ENCODE results near the gene TMEM120A. TPM values are rescaled to one million over a fixed set of nuclear protein-coding genes. Genes with fewer than 3 reads are reported as not detected.
"Not testable (repeated sequence)": the region's sequence is repeated elsewhere in the genome, so short reads cannot be mapped to it uniquely, and the experiment has no call there.

The TMEM120A gene
- total RNA-seq, 2 donors from 2014 or later: 22.1 to 35.0 TPM

GRCh38 chr7:76023002-76023401, 28.6 kb upstream of the TMEM120A start:
- no peak overlapping the region for H3K27ac ChIP-seq
- ATAC-seq (no peak), DNase-seq (peak in 1 of 4 donors; percentile 32)
- 57 to 71% methylated on average over 4 of the region's 4 CpGs for WGBS, 2 donors
- H3K36me3 ChIP-seq (replicated peaks in 1 of 2; ENCODE audit: insufficient read depth in 1 of 2, low read depth in 2 of 2): peaks cover 0 to 5% of the 10 kb centered on the region in 2 donors
- intact Hi-C loops (cut with DNase I): no loop called here
- H3K4me3 ChIP-seq: no peak overlapping the region
- TF ChIP-seq POLR2A (IDR thresholded peaks at IDR 0.05) (no peak), CTCF (IDR thresholded peaks at IDR 0.05) (no peak)
- no peaks in the 10 kb centered on the region for H3K27me3 ChIP-seq
- no peaks in the 10 kb centered on the region for H3K9me3 ChIP-seq
- H3K4me1 ChIP-seq: no peaks in the 10 kb centered on the region

GRCh38 chr7:76022026-76022780, 27.8 kb upstream of the TMEM120A start:
- Histone ChIP-seq H3K36me3 (replicated peaks in 1 of 2; ENCODE audit: insufficient read depth in 1 of 2, low read depth in 2 of 2) (peaks cover 0 to 5% of the 10 kb centered on the region in 2 donors), H3K27ac (no peak overlapping the region), H3K27me3 (no peaks in the 10 kb centered on the region), H3K4me1 (no peaks in the 10 kb centered on the region), H3K9me3 (no peaks in the 10 kb centered on the region), H3K4me3 (no peak overlapping the region)
- DNase-seq (no peak), ATAC-seq (no peak)
- WGBS, 2 donors: 89 to 95% methylated on average over 6 to 7 of the region's 7 CpGs
- TF ChIP-seq CTCF (IDR thresholded peaks at IDR 0.05) (no peak), POLR2A (IDR thresholded peaks at IDR 0.05) (no peak)
- intact Hi-C loops (cut with DNase I): no loop called here

- H3K4me1 ChIP-seq: no peaks in the 10 kb centered on the region
- ATAC-seq: peak; percentile 86
- DNase-seq: peak; percentile 75 to 84 (median 80)
- peaks cover 0 to 5% of the 10 kb centered on the region in 2 donors for H3K36me3 ChIP-seq (replicated peaks in 1 of 2; ENCODE audit: insufficient read depth in 1 of 2, low read depth in 2 of 2)
- H3K27ac ChIP-seq: no peak overlapping the region
- intact Hi-C loops (cut with DNase I): no loop called here
- H3K9me3 ChIP-seq: no peaks in the 10 kb centered on the region
- TF ChIP-seq POLR2A (IDR thresholded peaks at IDR 0.05): no peak
- peak; percentile 80 to 90 (median 85) for TF ChIP-seq CTCF (IDR thresholded peaks at IDR 0.05)
- WGBS, 2 donors: 0 to 40% methylated on average over 2 to 6 of the region's 6 CpGs
- H3K4me3 ChIP-seq: no peak overlapping the region
- no peaks in the 10 kb centered on the region for H3K27me3 ChIP-seq
Observed at GRCh38 chr7:76020031-76020714, 25.8 kb upstream of the TMEM120A start.

- not testable (repeated sequence) for H3K36me3 ChIP-seq (replicated peaks in 1 of 2; ENCODE audit: insufficient read depth in 1 of 2, low read depth in 2 of 2); DNase-seq; ATAC-seq; H3K27ac ChIP-seq; H3K9me3 ChIP-seq; H3K4me1 ChIP-seq; H3K4me3 ChIP-seq; H3K27me3 ChIP-seq
- intact Hi-C loops (cut with DNase I): loop anchor here (5.0 kb wide), 1 partner anchor 151 kb away; no protein-coding TSS in a partner anchor
- WGBS, 2 donors: 92 to 99% methylated on average over 4 of the region's 4 CpGs
Observed at GRCh38 chr7:76018520-76018919, 24.1 kb upstream of the TMEM120A start.

- 85 to 90% methylated on average over 13 of the region's 13 CpGs for WGBS, 2 donors
- no peak for ATAC-seq
- H3K4me1 ChIP-seq: no peaks in the 10 kb centered on the region
Observed at GRCh38 chr7:76016191-76016947, 22.0 kb upstream of the TMEM120A start.

More at GRCh38 chr7:76016191-76016947, 22.0 kb upstream of the TMEM120A start:
- Histone ChIP-seq H3K27ac (no peak overlapping the region), H3K27me3 (no peaks in the 10 kb centered on the region), H3K9me3 (no peaks in the 10 kb centered on the region), H3K4me3 (no peak overlapping the region), H3K36me3 (replicated peaks in 1 of 2; ENCODE audit: insufficient read depth in 1 of 2, low read depth in 2 of 2) (no peaks in the 10 kb centered on the region)
- intact Hi-C loops (cut with DNase I): loop anchor here (5.0 kb wide), 1 partner anchor 149 kb away; no protein-coding TSS in a partner anchor
- DNase-seq: no peak
- TF ChIP-seq CTCF (IDR thresholded peaks at IDR 0.05) (no peak), POLR2A (IDR thresholded peaks at IDR 0.05) (no peak)

Data from body of pancreas (tissue), 4 donors.